HG03521 (cell line): Measurements from ENCODE around the gene ZG16B.

ENCODE experiments used
- ATAC-seq: cut with Tn5 transposase; IDR thresholded peaks from one replicate; pipeline ENCODE4 v1.9.1; 2021; ENCODE audit warnings: mild to moderate bottlenecking, moderate library complexity; ENCODE audit not compliant: unreplicated experiment

ZG16B gene

DNA sequence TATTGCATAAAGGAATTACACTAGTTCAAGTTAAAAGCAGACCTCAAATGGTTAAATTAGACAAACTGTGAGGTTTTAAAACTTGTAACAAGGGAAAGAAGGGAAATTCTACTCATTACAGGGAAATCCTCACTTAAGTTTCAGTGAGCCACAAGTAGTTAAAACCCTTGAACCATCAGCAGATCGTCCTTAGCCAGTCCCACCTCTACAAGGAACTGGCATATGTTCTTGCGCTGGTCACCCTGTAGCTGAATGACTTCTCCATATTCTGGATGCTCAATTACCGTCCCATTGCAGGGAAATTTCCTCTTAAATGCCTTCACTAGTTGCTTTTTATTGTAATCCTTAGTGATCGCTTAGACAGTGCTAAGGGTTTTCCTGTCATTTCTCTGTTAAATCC, 7.6 kb upstream of the ZG16B start:
- ATAC-seq, result no peak

DNA sequence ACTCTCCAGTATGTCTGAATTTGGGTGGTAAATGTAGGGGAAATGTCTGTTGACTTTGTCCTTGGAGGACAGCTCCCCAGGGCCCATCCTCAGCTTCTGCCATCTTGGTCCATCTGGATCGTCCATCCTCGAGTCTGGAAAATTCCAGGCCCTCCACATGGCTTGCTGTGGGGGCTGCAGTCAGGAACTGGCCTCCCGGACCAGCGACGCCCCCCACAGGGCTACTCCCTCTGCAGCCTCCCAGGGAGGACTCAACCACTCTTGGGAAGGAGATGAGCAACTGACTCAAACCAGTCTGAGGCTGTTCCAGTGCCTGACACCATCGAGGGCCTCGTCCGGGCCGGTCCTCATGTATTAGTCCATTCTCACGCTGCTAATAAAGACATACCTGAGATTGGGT, 5.5 kb upstream of the ZG16B start:
- ATAC-seq, result no peak

DNA sequence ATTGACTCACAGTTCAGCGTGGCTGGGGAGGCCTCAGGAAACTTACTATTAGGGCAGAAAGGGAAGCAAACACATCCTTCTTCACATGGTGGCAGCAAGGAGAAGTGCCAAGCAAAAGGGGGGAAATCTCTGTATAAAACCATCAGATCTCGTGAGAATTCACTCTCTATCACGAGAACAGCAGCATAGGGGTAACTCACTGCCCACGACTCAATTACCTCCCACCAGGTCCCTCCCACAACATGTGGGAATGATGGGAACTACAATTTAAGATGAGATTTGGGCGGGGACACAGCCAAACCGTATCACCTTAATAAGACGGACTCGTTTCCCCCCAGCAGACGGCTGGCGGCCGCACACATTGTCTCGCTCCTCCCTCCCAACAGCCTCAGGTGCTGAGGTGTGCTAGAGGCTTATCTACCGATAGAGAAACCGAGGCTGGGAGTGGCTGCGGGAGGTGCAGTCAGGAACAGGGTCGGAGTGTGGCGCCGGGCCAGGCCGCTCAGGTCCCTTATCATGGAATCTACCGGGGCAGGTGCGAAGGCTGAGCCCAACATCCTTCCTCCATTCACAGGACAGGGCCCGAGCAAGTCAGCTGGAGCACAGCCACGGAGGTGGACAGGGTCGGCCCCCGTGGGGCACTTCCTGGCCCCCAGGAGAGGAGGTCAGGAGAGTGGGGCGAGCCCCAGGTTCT, 4.9 kb upstream of the ZG16B start:
- no peak for ATAC-seq

DNA sequence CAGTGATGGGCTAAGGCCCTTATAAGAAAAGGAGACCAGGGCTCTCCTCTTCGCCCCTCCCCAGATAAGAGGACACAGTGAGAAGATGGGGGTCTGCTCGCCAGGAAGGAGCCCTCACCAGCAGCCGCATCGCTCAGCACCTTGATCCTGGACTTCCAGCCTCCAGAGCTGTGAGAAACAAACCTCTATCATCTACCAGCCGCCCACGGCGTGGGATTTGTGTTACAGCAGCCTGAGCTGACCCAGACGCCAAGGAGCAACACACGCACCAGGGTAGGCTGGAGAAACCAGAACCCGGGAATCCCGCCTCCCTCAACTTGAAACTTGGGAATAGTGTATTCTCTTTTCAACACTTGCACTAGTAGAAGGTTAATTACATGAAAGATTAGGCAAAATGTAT, 4.2 kb upstream of the ZG16B start:
- ATAC-seq, result no peak

DNA sequence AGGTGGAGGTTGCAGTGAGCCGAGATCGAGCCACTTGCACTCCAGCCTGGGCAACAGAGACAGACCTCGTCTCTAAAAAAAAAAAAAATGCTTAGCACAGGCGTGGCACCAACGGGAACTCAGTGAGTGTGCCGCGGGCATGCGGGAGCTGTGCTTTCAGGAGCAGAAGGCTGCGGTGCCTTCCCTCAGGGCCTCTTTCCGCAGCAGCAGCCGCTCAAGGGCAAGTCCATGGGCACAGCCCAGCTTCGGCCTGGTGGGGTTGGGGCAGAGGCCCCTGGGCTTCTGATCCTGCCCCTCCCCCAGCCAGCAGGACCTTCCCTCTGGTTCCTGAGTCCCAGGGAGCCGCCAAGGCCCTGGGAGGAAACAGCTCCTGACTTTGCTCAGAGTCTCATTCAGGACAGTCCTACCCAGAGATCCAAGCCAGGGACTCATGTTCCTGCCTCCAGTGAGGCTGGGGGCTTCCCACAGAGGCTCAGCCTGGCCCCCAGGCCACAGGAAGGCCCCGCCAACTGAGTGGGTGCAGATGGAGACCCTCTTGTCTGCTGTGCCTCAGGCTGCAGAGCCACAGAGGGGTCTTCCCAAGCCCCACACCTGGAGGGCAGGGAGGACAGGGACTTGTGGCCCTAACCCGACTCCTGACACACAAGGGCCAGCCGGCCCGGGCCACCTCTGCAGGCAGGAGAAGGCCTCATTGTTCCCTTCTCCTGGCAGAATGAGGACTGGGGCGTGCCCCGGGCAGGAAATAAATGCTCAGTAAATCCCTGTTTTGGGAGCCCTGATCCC, 3.3 kb upstream of the ZG16B start:
- no peak for ATAC-seq

DNA sequence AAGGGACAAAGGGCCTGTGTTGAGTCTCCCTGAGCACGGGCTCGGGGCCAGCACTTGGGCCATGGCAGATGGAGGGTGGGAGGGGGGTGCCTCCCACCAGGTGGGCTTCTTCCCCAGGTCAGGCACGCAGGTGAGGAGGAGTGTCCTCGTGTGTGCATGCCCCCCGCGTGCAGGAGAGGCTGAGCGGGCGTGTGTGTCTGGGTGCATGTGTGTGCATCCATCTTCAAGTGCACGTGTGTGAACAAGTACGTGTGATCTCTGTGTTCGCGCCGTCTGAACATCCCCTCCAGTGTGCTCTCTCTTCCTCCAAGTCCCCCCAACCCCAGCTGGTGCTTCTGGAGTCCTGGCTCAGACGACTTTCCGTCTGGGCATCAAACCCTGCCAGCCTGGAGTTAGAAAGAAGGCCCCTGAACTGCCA, 2.7 kb upstream of the ZG16B start:
- no peak for ATAC-seq

DNA sequence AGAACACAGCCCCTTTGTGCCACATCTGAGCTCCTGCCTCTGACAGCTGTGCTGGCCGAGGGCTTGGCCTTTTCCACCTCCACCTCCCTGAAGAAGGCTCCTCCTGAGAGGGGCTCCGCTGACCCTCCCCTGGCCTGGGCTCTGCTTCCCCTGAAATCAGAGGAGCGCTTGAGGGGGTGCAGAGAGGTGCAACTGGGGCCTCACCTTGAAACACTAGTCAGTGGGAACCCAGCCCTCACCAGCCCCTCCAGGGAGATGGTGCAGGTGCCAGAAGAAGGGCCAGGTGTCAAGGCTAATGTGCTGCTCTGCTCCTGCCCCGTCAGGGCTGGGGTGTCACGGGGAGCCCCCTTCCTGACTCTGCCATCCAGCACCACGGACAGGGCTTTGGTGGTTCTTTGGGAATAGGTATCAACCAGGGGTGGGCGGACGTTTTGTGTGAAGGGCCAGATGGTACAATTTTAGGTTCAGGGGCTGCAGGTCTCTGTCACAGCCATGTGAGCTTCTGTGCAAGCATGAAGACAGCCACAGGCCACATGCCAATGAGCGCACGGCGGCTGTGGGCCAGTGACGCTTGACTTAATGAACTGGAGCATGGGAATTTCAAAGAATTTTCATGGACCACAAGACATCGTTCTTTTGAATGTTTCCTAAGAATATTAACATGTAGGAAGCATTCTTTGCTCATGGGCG, 2.1 kb upstream of the ZG16B start:
- no peak for ATAC-seq

DNA sequence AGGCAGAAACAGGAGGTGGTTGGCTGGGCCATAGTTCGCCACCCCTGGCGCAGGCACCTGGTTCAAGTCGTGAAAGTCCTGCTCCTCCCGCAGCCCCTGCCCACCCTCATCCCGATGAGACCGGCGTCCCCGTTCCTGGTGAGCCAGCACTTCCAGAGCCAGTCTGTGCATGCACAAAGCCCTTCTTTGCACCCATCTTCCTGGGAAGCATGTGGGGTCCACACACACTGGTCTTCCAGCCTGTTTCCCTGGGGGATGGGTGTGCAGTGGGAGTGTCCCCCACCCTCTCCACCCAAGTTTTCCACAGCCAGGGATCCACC, 1.6 kb upstream of the ZG16B start:
- ATAC-seq, result no peak

DNA sequence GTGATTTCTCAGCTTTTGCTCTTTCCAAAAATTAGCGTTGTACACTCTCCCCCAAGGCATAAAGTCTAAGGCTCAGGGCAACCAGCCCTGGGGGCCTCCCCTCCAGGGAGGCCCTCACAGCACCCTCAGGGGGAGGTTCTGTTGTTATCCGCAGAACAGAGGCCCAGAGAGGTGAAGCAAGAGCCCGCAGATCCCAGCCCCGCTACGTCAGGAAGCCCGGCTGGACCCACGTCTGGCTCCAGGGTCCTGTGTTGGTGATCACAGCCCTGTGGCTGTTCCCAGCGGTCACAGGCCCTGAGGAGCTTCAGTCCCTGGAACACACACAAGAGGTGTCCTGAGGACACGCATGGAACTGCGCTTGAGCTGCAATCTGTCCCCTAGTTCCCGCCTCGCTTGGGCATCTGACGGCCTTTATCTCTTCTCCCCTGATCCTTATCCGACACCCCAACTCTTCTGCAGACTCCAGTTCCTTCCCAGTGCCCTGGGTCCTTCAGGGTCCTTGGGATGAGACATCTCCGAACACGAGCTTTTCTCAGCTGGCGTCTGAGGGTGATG, 1.1 kb upstream of the ZG16B start:
- ATAC-seq, result no peak

DNA sequence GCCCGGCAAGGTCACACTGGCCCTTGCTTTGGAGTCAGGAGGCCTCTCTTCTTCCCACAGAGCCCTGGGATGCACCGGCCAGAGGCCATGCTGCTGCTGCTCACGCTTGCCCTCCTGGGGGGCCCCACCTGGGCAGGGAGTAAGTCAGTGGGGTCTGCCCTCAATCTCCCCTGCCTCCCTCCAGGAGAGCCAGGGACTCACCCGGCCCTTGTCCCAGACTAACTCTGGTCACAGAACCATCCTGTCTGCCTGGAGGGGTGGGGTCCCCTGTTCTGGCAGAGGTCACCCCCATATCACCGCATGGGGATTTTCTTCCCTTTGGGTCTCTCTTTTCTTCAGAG, 222 bp downstream of the ZG16B start:
- no peak for ATAC-seq

DNA sequence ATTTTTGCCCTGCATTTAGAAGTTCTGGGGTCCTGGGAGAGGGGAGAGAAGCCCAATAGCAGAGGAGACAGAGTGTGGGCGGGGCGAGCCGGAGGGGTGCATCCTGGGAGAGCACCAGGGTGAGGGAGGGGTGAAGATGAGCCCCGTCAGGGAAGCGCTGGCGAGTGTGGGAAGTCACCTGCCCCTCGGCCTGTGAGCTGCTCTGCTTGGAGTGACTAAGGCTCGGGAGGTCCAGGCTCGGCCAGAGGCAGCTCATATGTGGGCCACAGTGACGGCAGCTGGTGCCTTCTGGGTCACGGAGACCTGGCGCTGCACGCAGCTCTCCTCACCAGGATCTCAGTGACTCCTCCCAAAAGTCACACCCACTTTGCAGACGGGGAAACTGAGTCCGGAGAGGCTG, 1.1 kb downstream of the ZG16B start:
- ATAC-seq, result no peak

DNA sequence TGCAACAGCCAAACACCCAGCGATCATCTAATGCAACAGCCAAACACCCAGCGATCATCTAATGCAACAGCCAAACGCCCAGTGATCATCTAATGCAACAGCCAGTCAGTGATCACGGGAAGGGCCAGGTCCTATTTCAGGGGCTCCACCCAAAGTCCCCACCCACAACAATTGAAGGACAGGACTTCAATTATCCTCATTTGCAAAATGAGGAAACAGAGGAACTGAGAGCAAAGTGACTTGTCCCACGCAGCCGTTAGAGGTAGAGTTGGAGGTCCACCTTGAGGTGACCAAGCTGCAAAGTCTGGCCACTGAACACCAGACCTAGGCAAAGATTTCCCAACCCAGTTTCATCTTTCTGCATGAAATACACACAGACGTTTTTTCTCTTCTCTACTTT, 3.7 kb downstream of the ZG16B start:
- no peak for ATAC-seq

DNA sequence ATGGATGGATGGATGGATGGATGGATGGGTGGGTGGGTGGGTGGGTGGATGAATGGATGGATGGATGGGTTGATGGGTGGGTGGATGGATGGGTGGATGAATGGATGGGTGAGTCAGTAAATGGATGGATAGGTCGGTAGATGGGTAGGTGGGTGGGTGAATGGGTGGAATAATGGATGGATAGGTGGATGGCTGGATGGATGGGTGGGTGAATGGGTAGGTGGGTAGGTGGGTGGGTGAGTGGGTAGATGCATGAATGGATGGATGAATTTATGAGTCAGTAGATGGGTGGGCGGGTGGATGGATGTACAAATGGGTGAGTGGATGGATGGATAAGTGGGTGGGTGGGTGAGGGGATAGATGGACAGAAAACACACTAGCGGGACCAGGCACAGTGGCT, 4.9 kb downstream of the ZG16B start:
- no peak for ATAC-seq

DNA sequence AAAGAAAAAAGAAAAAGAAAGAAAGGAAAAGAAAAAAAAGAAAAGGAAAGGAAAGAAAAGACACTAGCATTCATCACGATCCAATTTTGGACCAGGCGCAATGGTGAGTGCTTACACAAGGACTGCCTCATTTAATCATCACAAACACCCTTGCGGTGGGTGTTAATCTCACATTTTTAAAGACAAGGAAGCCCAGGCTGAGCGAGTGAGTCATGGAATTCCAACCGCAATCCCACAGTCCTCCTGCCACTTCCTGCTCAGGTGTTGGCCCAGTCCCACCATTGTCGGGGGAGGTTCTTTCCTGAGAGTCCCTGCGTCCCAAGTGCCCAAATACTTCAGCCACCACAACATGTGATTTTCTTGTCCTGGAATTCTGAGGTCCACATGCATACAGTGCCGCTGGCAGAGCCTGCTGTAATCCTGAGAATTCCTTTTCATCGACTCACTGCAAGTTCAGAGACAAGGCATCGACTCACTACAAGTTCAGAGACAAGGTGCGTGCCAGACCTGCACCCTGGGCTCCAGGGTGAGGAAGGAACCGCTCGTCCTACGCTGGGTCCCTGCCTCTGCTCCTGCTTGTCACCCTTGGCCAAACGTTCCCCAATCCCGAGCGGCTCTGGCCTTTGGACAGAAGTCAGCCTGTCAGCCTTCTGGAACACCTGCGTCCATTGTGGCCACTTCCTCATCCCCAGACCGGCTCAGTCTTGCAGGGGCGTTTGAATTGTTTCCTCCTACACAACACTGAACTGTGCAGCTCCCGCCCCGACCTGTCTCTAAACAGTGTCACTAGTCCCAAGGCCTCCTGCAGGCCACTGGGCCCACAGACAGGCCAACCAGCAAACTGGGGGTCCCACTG, 5.8 kb downstream of the ZG16B start:
- no peak for ATAC-seq

DNA sequence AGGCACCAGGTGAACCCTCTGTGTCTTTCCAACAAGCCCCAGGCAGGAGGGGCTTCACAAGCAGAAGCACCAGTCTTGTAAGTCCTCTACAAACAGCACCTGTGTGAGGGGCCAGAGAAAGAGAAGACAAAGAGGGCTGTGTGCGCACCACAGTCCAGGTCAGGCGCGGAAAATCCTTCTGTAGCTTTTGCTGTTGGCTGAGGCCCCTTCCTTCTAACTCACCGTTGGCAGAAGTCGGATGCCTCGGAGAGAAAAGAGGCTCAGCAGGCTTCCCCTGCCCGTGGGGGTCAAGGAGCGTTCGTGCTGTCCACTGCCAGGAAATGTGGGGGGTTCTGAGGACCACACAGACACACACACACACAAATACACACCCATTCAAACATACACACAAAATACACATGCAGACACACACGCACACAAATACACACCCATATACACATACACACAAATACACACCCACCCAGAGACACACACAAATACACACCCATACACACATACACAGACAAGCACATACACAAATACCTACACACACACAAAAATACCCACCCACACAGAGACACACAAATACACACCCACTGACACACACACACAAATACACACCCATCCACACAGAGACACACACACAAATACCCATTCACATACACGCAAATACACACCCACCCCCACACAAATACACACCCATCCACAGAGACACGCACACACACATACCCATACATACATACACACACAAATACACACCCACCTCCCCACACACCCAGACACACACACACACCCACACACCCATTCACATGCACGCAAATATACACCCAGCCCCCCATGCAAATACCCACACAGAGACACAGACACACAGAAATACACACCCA, 6.8 kb downstream of the ZG16B start:
- ATAC-seq, result no peak

DNA sequence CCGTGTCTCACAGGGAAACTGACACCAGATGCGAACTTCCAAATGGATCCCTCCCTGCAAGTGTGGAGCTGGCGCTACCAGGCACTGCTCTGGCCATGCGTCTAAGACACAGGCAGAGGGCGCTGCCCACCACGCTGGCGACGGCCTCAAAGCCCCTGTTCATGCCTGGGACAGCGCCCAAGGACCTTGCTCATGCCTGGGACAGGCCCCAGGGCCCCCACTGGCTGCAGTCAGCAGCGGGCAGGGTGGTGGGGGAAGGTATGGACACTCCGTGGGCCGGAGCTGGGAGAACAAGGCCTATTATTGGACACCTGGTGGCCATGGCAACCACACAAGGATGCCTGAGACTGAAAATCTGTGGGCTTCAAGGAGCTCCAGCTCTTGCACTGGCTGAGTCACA, 8.8 kb downstream of the ZG16B start:
- ATAC-seq, result no peak

DNA sequence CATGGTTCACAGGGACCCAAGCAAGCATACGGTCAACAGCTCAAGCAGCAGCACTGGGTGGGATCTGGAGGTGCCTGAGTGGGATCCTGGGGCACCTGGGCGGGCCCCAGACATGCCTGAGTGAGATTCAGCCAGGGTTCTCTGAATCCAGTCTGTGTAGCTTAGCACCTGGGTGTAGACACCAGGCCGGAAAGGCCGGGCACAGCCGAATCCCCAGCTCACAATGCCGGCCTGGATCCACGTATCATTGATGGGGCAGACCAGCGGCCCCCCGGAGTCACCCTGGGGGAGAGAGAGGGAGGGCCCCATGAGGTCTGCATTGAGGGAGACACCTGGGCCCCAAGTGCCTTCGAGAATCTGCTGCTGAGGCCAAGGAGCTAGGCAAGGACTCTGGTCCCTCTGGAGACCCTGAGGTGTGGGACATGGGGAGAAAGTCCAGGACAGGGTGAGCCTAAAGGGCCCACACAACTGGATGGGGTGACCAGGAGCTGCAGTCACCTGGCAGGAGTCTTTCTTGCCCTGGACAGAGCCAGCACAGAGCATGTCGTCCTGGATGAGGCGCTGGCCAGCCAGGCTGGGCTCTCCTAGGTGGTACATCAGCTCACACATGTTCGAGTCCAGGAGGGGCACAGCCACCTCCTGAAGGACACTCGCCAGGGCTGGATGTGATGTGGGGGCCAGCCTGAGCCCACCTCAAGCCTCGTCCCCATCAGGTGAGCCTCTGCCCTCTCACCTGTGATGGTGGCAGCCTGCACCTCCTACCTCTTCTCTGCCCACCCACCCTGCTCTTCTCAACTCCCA, 9.7 kb downstream of the ZG16B start:
- no peak for ATAC-seq

DNA sequence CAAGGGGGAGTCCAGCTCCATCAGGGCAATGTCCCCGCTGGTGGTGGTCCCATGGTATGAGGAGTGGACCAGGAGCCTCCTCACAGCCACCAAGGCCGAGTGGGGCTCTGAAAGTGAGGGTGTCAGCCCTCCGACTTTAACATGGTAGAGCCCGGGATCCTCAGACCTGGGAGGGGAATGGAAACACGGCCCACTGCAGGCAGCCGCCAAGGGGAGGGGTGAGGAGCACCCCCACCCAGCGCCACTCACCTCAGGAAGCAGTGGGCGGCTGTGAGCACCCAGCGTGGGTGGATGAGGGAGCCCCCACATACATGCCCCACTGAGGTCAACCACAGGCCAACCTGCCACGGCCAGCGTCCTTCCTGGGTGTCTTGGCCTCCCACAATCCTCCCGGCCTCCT, 10.8 kb downstream of the ZG16B start:
- no peak for ATAC-seq

DNA sequence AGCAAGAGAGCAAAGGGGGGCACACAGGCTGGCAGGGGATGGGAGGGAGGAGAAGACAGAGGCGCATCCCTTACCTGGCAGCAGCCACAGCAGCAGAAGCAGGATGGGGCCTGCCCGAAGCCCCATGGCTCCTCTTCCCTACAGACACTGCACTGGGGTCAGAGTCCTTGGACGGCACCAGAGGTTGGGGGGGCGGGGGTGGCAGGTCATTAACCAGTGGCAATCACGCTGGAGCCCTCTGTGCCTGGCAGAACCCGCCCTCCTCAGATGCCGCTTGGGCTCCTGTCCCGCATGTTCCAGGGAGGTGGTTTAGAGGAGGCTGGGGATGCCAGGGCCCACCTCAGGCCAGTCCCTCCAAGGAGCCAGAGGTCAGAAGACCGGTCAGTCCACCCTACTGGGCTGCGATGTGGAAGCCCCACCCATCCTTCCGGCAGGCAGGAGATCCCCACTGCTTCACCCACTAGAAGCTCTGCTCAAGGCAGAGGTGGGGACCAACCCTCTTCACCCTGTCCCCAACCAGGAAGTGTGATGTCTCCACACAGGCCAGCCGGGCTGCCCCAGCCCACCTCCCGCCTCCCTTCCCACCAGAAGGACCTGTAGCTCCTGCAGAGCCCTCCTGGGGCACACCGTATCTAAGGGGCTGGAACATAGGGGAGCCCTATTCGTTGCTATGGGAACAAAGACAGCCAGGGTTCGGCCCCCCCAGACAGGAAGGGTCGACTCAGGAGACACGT, 11.7 kb downstream of the ZG16B start:
- no peak for ATAC-seq
